GM18502 (cell line): Measurements from ENCODE around the gene EED.

Source experiments
- ATAC-seq: cut with Tn5 transposase; IDR thresholded peaks from one replicate; pipeline ENCODE4 v1.9.1; 2021; ENCODE audit warnings: mild to moderate bottlenecking; ENCODE audit not compliant: unreplicated experiment, poor library complexity

Gene EED, protein sequence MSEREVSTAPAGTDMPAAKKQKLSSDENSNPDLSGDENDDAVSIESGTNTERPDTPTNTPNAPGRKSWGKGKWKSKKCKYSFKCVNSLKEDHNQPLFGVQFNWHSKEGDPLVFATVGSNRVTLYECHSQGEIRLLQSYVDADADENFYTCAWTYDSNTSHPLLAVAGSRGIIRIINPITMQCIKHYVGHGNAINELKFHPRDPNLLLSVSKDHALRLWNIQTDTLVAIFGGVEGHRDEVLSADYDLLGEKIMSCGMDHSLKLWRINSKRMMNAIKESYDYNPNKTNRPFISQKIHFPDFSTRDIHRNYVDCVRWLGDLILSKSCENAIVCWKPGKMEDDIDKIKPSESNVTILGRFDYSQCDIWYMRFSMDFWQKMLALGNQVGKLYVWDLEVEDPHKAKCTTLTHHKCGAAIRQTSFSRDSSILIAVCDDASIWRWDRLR

DNA sequence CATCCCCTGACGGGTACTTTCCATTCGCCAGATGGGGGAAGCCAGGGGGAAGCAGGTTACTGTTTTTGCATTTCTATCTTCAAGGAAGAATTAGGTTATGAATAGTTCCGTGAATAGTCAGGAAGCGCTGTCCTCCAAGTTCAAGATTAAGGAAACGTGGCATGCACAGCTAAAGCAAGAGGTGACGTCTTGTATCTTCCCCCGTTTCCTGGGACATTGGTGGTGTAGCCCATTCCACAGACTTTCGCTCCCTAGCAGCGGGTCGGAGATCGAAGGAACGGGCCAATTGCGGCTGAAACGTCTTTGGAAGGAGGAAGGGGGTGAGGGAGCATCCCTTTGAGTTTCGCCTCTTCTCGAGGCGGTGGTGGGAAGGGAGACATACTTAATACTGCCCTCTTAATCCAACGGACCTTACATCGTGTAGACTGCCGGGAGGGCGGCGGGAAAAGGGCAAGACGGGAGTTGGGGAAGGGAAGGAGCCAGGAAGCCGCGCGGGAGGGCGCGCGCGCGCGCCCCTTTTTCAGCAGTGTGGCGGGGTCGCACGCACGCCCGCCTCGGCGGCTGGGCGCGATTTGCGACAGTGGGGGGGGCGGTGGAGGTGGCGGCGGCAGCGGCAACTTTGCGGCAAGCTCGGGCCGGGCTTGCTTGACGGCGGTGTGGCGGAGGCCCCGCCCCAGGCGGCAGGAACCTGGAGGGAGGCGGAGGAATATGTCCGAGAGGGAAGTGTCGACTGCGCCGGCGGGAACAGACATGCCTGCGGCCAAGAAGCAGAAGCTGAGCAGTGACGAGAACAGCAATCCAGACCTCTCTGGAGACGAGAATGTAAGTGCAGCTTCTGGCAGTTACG is at the start of gene EED:
TSS of gene EED (plus strand) at position 232 of the 847 bp plus-strand sequence. CDS start at position 709, 477 bp downstream.
- peak; percentile 63 for ATAC-seq

DNA sequence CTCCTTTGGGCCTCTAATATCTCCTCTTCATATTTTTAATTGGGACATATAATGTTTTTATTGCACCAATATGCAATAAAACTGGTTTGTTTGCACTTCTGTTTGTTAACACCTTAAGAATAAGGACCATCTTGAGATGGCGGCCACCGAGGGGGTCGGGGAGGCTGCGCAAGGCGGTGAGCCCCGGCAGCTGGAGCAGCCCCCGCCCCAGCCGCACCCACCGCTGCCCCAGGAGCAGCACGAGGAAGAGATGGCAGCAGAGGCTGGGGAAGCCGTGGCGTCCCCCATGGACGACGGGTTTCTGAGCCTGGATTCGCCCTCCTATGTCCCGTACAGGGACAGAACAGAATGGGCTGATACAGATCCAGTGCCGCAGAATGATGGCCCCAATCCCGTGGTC is 49.6 kb upstream of the EED start:
- no peak for ATAC-seq

DNA sequence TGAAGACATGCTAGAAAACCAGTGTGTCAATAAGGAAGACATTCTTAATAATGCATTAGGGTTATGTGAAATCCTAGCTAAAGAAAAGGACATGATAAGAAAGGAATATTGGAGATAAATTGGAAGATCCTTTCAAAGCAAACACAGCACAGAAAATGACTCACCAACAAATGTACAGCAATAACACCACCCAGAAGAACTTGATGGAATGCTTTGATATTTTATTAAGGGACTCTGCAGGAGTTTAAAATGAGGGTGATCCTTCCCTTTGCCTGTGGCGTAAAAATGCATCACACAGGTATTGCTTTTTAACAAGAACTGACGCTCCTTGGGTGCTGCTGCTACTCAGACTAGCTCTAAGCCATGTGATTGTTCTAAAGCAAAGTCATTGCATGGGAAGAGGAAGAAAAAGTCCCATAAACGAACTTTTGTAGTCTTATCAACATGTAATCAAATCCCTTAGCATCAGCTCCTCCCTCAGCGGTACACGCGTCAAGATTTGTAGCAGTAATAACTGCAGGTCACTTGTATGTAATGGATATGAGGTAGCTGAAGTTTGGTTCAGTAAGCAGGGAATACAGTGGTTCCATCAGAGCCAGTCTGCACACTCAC is 48.4 kb upstream of the EED start:
- ATAC-seq, result no peak

DNA sequence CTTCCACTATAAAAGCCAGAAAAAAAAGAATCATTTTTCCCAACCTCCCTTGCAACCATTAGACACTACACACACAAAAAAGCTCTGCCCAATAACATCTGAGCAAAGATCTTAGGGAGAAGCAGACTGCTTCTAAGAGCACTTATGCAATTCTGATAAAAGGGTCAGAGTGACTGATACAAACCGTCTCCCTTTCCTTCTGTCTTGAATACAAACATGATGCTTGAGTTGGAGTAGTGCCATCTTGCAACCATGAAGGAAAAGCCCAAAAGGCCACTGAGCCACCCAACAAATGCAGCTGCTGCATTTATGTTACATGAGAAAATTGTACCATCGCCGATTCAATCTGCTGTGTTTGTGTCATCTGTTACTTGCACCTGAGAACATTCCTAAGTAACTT is 47.6 kb upstream of the EED start:
- no peak for ATAC-seq

DNA sequence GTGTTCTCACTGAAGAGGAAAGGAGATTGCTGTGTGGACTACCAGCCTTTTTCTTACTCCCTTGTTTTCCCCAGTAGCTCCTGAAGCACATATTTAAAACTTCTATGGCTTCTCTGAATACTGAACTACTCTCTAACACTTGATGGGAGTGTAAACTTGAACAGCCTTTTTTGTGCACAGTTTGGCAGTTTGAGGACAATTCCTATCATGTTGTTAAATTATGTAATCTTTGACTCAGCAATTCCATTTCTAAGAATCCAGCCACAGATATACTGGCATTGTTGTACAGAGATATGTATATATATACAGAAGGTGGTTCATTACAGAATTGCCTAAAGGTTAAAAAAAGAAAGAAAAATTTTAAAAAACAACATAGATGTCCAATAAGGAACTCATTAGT is 47.1 kb upstream of the EED start:
- ATAC-seq, result no peak

DNA sequence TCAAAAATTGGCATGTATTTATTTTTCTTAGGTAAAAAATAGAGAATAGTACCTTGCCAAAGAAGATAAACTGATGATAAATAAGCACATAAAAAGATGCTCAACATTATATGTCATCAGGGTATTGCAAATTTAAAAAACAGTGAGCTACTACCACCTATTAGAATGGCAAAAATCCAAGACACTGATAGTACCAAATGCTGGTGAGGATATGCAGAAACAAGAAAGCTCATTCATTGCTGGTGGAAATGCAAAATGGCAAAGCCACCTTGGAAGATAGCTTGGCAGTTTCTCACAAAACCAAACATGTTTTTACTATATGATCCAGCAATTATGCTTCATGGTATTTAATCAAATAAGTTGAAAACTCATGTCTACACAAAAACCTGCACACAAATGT is 46.4 kb upstream of the EED start:
- ATAC-seq, result no peak

DNA sequence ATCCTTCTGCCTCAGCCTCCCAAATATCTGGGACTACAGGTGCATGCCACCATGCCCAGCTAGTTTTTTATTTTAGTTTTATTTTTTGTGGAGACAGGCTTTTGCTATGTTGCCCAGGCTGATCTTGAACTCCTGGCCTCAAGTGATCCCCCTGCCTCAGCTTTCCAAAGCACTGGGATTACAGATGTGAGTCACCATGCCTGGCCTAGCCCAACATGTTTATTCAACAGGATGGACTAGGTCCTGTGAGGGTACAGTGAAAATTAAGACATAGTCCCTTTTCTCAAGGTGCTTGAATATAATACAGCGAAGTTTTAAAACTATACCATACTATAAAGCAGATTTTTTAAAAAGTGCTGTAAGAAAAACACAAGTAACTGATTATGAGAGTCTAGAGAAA is 45.2 kb upstream of the EED start:
- no peak for ATAC-seq

DNA sequence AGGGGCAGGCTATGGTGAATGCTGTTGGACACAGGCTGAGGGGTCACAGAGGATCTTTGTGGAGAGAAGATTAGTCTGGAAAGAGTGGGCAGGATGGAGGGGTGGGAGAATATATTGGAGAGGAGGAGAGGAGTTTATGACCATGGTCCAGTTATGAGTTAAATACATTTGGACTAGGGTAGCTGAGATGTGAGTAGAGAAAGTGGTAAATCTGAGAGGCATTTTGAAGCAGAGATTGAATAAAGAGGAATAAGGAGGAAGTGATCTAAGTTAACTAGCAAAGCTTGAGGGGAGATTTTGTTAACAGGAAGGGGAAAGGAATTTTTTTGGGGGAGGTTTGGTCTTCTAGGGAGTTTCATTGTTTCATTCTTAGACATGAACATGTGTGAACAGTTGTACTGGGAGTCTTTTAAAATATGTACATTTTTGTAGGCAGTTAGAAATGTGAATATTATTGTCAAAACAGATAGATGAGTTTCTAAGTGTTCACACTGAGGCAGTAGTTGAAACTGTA is 43.1 kb upstream of the EED start:
- ATAC-seq, result no peak

DNA sequence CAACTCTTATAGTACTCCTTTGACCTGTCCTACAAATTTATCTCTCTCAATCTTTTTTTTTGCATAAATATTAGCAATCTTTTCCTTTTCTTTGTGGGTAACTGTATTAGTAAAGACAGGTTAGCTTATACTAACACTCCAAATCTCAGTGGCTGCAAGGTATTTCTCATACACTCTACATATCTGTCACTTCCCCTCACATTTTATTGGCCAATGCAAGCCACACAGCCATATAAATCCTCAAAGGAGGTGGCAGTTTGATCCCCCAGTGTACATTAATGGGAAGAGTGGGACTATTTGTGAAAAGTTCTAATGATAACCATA is 42.6 kb upstream of the EED start:
- ATAC-seq, result peak; percentile 55

DNA sequence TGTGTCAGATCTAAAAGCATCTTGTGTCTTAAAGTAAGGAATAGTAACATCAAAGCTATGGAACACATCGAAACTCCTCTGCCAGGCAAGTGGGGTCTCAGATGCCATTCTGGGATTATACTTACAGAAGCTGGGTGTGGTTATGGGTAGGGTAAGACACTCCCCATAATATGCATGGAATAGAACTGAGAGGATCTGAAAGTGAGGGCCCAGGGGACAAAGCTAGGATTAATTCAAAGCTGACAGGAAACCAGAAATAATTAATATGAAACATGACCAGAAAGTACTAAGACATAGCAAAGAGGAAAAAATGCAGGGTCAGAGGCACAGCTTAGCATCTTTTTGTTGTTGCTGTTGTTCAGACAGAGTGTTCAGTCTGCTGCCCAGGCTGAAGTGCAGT is 40.2 kb upstream of the EED start:
- no peak for ATAC-seq

DNA sequence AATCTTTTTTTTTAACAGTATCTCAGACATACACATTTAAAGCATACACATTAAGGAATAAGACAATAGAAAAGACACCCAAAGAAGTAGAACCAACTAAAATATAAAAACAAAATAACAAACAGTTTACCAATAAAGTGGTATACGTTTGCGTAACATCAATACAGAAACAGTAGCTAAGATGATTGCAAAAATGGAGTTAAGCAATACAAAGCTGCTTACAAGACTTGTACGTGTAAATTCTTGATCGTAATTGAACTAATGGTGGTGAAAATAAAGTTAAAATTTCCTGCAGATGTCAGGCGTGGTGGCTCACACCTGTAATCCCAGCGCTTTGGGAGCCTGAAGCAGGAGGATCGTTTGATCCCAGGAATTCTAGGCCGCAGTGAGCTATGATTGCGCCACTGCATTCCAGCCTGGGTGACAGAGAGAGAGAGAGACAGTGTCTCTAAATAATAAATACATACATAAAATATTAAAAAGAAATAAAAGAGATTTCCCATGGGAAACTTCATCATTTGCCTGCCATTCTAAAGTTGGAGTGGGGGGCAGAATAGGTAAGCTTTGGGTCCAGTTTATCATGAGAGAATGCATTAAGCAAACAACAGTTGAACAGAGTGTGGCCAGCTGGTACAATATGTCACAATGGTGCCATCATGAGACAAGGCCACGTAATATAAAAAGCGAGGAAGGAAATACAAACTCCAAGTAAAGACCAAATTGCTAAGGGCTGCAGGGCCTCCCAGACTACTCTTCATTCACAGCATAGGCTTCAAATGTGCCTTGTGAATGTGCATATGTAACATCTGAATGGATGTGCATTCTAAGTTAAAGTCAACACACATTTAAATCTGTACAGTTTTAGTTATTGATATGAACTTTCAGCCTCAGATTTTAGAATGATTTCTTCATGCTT is 38.9 kb upstream of the EED start:
- no peak for ATAC-seq

DNA sequence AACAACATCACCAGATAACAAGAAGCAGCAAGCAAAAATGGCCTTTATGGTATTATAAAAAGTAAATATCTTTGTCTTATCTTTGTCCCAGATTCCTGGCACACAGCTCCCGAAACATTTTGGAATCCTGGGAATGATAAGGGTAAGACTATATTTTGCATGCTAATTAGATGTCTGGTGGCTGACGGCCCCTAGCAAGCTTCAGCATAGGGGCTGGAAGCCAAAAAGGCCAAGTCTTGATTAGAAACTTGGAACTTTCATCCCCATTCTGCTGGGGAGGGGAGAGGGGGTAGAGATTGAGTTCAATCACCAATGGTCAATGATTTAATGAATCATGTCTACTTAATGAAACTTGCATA is 38.2 kb upstream of the EED start:
- no peak for ATAC-seq

DNA sequence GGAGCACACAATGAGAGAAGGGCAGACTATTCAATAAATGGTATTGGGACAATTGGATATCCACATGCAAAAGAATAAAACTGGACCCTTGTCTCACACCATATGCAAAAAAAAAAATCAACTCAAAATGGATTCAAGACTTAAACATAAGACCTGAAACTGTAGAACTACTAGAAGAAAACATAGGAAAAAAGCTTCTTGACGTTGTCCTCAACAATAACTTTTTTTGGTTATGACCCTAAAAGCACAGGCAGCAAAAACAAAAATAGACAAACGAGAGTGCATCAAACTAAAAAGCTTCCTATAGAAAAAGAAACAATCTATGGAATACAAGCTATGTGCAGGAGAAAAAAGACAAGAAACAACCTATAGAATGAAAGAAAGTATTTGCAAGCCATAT is 37.1 kb upstream of the EED start:
- ATAC-seq, result no peak

DNA sequence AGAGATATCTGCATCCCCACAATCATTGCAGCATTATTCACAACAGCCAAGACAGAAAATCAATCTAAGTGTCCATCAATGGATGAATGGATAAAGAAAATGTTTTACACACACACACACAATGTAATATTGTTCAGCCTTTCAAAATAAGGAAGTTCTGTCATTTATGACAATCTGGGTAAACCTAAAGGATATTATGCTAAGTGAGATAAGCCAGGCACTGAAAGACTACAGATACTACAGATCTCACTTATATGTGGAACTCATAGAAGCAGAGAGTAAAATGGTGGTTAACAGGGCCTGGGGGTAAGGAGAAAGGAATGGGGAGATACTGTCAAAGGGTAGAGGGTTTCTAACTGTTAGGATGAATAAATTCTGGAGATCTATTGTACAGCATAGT is 36.0 kb upstream of the EED start:
- ATAC-seq, result no peak

DNA sequence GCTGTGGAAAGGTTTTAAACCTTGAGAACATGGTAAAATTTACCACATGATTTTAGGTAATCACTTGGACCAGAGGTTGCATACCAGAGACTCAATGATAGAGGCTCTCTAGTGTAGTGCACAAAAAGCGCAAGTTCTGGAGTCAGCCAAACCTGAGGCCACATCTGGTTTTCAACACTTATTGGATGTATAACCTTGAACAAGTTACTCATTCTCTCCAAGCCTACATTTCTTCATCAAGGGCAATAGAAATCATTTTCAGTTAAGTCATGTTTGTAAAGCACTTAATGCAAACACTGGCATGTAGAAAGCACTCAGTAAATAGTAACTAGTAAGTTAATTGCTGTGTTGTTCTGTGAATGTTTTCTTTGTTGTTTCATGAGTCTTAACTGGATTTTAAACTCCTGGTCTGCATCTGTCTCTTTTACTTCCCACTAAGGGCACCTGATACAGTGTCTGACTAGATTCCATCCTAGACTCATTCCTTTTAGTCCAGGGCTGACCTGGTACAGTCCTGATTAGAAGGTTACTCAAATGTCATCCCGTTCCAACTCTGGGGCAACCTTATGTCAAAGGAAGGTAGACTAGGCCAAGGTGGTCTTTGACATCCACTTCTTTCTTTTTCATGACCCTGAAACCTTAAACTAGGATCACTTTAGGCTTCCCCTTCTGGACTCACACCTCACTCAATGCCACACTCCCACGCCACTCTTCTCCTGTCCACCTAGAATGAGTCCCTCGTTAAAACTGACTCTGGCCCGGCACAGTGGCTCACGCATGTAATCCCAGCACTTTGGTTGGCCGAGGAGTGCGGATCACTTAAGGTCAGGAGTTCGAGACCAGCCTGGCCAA is 34.5 kb upstream of the EED start:
- ATAC-seq, result no peak

DNA sequence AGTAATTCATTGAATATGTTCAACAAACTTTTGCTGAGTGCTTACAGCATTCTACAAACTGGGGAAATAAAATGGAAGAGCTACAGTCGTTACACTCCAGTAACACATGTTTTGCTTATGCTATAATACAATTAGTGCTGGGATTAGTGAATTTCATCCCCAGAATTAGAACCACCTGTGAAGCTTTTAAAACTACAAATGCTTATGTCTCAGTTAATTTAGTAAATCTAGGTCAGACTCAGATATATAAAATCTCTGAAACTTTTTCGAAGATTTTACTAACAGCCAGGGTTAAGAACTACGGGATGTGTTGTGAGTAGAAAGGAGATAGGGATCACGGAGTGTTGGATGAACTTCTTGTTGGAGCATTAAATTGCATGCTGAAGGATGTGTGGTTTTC is 33.7 kb upstream of the EED start:
- no peak for ATAC-seq

DNA sequence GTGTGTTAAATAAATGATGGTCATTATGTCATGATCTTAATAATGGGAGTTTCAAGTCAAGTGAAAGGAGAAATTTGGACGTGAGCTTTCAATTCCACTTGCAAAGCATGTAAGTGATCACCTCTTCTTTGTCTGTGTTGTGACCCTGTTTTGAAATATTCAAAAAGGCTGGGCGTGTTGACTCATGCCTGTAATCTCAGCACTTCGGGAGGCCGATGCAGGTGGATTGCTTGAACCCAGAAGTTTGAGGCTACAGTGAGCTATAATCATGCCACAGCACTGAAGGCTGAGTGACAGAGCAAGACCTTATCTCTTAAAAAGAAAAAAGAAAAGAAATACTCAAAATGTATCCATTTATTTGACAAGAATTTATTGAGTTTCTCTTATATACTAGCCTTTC is 32.9 kb upstream of the EED start:
- peak; percentile 53 for ATAC-seq

DNA sequence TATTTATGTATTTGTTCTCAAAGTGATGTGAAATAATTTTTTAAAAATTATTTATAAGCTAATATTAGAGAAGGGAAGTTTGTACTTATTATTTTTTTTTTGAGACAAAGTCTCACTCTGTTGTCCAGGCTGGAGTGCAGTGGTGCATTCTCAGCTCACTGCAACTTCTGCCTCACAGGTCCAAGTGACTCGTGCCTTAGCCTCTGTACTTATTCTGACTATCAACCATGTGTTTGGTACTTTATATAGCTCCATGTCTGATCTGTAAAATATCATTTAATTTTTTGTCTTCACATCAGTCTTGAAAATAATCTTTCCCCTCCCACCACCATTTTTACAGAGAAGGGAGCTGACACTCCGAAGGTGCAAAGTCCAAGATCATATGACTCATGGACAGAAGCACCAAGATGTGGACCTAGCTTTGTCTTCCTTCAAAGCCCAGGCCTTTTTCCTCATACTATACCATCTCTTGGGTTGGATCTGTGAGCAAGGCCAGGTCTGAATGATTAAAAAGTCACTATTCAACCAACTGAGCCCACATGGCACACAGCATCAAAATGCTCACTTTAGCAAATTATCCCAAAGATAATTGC is 32.4 kb upstream of the EED start:
- no peak for ATAC-seq

DNA sequence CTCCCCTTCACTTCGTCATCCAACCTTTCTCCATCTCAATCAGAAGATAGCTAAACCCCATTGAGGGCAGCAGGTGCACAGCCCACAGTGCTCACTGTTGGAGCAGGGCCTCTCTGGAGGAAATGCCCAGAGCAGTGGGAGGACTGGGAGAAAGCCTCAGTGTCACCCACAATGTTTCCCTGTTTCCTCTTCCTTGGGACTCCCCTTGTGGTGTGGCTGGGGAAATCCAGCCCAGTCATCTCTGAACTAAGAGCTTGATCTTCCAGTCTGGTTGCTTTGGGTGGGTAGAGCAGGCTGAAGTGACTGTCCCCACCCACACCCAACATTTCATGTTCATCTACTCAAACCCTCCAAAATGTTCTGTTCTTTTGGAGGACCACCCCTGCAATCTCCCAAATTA is 29.8 kb upstream of the EED start:
- peak; percentile 53 for ATAC-seq
